Fibroblast of lung (primary cell): ENCODE measurements around the gene C4BPA. TPM values are rescaled to one million over a fixed set of nuclear protein-coding genes. Genes with fewer than 3 reads are reported as not detected.

ENCODE experiments used
- DNase-seq, 2 donors: peaks; one replicate each; pipeline versions ENCODE4 v3.0.0 to v3.0.0-alpha.2; 2010; ENCODE audit warnings: low read depth in 2 of 2
- H2AFZ ChIP-seq: 2 replicates; pipeline ENCODE4 v1.5.1; 2012; ENCODE audit warnings: low read length, control low read depth, inconsistent platforms
- H3K27ac ChIP-seq: 2 replicates; pipeline ENCODE4 v1.5.1; 2011; ENCODE audit warnings: low read length, control low read depth; ENCODE audit not compliant: insufficient read depth
- H3K27me3 ChIP-seq: 2 replicates; pipeline ENCODE4 v1.5.1; 2011; ENCODE audit warnings: mild to moderate bottlenecking, low read length; ENCODE audit not compliant: control insufficient read depth, insufficient read depth
- H3K36me3 ChIP-seq: 2 replicates; pipeline ENCODE4 v1.5.1; 2011; ENCODE audit warnings: low read length; ENCODE audit not compliant: control insufficient read depth, insufficient read depth
- H3K4me1 ChIP-seq: 2 replicates; pipeline ENCODE4 v1.5.1; 2011; ENCODE audit warnings: low read length; ENCODE audit not compliant: control insufficient read depth, insufficient read depth; ENCODE audit errors: extremely low read depth
- H3K4me2 ChIP-seq: 2 replicates; pipeline ENCODE4 v1.5.1; 2011; ENCODE audit warnings: low read length, control low read depth; ENCODE audit not compliant: insufficient read depth; ENCODE audit errors: extremely low read depth
- H3K4me3 ChIP-seq, 4 experiments: fragments of 200-600 bp in 1 of 4; sonication (generic) in 1 of 4; replicated peaks in 1 of 4; 2 replicates each; pipeline ENCODE4 v1.5.1; 2011 to 2016; ENCODE audit warnings: low read length in 4 of 4, low read depth in 3 of 4, mild to moderate bottlenecking in 3 of 4, control low read depth in 2 of 4, inconsistent platforms in 1 of 4, mixed read lengths in 1 of 4; ENCODE audit not compliant: insufficient read depth in 1 of 4; ENCODE audit errors: control extremely low read depth in 1 of 4
- H3K79me2 ChIP-seq: 2 replicates; pipeline ENCODE4 v1.5.1; 2012; ENCODE audit warnings: mild to moderate bottlenecking, low read length, inconsistent platforms; ENCODE audit not compliant: control insufficient read depth, insufficient read depth
- H3K9ac ChIP-seq: 2 replicates; pipeline ENCODE4 v1.5.1; 2011; ENCODE audit warnings: mild to moderate bottlenecking, low read length, control low read depth; ENCODE audit not compliant: insufficient read depth
- H3K9me3 ChIP-seq: 2 replicates; pipeline ENCODE4 v1.5.1; 2012; ENCODE audit warnings: low read depth, low read length; ENCODE audit not compliant: control insufficient read depth, insufficient read depth
- H4K20me1 ChIP-seq: 2 replicates; pipeline ENCODE4 v1.5.1; 2011; ENCODE audit warnings: low read length; ENCODE audit not compliant: control insufficient read depth, insufficient read depth; ENCODE audit errors: extremely low read depth
- EZH2 ChIP-seq: IDR thresholded peaks from 2 replicates; pipeline ENCODE4 v1.5.1; 2012; ENCODE audit warnings: low read length, control low read depth, mild to moderate bottlenecking; ENCODE audit errors: missing control alignments
- polyA plus RNA-seq, 2 donors: library from polyadenylated mRNA; depleted of rRNA in 1 of 2; stranded (reverse) in 1 of 2; unstranded in 1 of 2; fragments of >200 nt; gene quantifications; 2 replicates each; pipeline ENCODE4 v1.2.1, GENCODE V29; 2011 to 2012; ENCODE audit warnings: missing spikeins in 1 of 2
- total RNA-seq: library from RNA; depleted of rRNA; stranded (reverse); fragments of >200 nt; gene quantifications from 2 replicates; pipeline ENCODE4 v1.2.1, GENCODE V29; 2014
- TF ChIP-seq, protein P1 (sequence below), 2 donors: IDR thresholded peaks in 1 of 2; conservative IDR thresholded peaks in 1 of 2; 1 replicate in 1 of 2; 2 replicates in 1 of 2; pipeline ENCODE4 v1.5.1; 2011 to 2012; ENCODE audit warnings: low read length in 2 of 2, control low read depth in 1 of 2, inconsistent platforms in 1 of 2, low read depth in 1 of 2, mild to moderate bottlenecking in 1 of 2

Gene C4BPA
- total and polyA plus RNA-seq, 2 donors (not counting 1 experiment from before 2014, with no cell fraction given): not detected

DNA sequence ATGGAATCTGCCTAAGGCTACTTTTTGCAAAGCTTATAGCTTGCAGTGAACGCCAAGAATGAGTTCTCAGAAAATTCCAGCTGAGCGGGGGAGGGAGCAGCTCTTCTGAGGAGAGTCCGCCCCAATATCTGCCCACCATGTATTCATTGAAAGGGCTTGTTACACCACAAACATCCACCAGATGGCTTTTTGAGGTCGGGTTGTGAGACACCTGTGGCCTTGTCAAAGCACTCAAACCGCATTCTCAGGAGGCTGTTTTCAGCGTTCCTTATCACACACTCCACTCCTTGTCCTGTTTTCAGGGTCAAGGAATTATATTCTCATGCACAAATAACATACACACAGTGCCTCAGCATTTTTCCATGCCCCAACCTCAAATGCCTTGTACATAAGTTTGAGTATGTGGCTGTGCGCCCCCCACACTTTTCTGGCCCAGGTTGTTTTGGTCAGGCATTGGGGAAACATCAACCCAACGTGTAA is 19.3 kb upstream of the C4BPA start:
- H3K4me1 ChIP-seq: no peaks in the 10 kb centered on the region
- H3K9me3 ChIP-seq: no peaks in the 10 kb centered on the region
- TF ChIP-seq, protein P1, sequence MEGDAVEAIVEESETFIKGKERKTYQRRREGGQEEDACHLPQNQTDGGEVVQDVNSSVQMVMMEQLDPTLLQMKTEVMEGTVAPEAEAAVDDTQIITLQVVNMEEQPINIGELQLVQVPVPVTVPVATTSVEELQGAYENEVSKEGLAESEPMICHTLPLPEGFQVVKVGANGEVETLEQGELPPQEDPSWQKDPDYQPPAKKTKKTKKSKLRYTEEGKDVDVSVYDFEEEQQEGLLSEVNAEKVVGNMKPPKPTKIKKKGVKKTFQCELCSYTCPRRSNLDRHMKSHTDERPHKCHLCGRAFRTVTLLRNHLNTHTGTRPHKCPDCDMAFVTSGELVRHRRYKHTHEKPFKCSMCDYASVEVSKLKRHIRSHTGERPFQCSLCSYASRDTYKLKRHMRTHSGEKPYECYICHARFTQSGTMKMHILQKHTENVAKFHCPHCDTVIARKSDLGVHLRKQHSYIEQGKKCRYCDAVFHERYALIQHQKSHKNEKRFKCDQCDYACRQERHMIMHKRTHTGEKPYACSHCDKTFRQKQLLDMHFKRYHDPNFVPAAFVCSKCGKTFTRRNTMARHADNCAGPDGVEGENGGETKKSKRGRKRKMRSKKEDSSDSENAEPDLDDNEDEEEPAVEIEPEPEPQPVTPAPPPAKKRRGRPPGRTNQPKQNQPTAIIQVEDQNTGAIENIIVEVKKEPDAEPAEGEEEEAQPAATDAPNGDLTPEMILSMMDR (conservative IDR thresholded peaks at IDR 0.05 in 1 of 2, IDR thresholded peaks at IDR 0.05 in 1 of 2; ENCODE audit: low read depth in 1 of 2, low read length in 2 of 2): peak; percentile 57 to 66
- no peak for TF ChIP-seq EZH2
- no peaks in the 10 kb centered on the region for H3K27me3 ChIP-seq
- H4K20me1 ChIP-seq: no peaks in the 10 kb centered on the region
- H3K27ac ChIP-seq: no peak overlapping the region
- H3K79me2 ChIP-seq: no peaks in the 10 kb centered on the region
- H3K4me2 ChIP-seq: no peak overlapping the region
- H2AFZ ChIP-seq: no peak overlapping the region
- DNase-seq: peak; percentile 56 to 77
- no peak overlapping the region for H3K9ac ChIP-seq
- H3K36me3 ChIP-seq: no peaks in the 10 kb centered on the region
- no peak overlapping the region for H3K4me3 ChIP-seq

DNA sequence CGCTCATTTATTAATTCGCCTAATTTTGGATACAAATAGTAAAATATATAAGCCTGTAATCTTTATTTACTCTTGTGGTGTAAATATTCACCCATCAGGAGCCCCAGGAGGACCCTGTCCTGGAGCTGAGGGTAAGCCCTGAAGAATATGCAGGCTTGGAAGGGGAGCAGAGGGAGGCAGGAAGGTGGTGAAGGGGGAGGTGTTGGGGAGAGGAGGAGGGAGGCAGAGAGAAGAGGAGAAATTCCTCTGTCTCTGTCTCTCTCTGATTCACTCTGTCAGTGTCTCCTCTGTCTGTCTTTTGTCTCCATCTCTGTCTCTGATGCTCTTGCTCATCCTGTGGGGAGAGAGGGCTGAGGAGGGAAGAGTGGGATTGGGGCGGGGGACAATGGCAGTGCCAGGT is 18.1 kb upstream of the C4BPA start:
- Histone ChIP-seq H3K4me3 (no peak overlapping the region), H2AFZ (no peak overlapping the region), H3K27me3 (no peaks in the 10 kb centered on the region), H3K79me2 (no peaks in the 10 kb centered on the region), H3K36me3 (no peaks in the 10 kb centered on the region), H3K4me2 (no peak overlapping the region), H3K4me1 (no peaks in the 10 kb centered on the region), H4K20me1 (no peaks in the 10 kb centered on the region), H3K27ac (no peak overlapping the region), H3K9me3 (no peaks in the 10 kb centered on the region), H3K9ac (no peak overlapping the region)
- TF ChIP-seq, protein P1 (conservative IDR thresholded peaks at IDR 0.05 in 1 of 2, IDR thresholded peaks at IDR 0.05 in 1 of 2; ENCODE audit: low read depth in 1 of 2, low read length in 2 of 2): no peak
- TF ChIP-seq EZH2: no peak
- DNase-seq: no peak

DNA sequence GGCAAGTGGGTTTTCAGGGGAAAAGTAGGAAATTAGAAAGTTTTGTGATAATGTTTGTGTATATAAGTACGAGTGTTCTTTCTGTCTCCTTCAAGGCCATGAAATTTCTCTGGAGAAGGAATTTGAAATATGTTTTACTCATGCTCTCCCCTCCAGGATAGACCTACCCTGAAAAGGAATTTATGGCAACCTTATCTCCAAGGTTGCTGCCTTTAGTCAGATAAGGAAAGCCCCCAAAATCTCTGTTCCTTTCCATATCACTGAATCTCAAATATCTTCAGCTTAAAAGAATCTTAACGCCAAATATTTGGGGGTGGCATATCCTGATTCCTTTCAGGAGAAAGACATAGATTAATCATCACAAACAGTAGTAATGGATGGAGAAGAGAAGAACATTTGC is 15.9 kb upstream of the C4BPA start:
- peak in 1 of 2 donors; percentile 70 for DNase-seq
- Histone ChIP-seq H3K36me3 (no peaks in the 10 kb centered on the region), H3K4me2 (no peak overlapping the region), H2AFZ (no peak overlapping the region), H3K9me3 (no peaks in the 10 kb centered on the region), H4K20me1 (no peaks in the 10 kb centered on the region), H3K9ac (no peak overlapping the region), H3K27ac (no peak overlapping the region), H3K4me1 (no peaks in the 10 kb centered on the region), H3K79me2 (no peaks in the 10 kb centered on the region), H3K4me3 (no peak overlapping the region), H3K27me3 (no peaks in the 10 kb centered on the region)
- TF ChIP-seq, protein P1 (conservative IDR thresholded peaks at IDR 0.05 in 1 of 2, IDR thresholded peaks at IDR 0.05 in 1 of 2; ENCODE audit: low read depth in 1 of 2, low read length in 2 of 2): no peak
- no peak for TF ChIP-seq EZH2
